HEK293T (cell line): ENCODE results near the gene TGM5.

ENCODE experiments used
- BHLHE40 ChIP-seq: fragments of 450-650 bp; IDR thresholded peaks from 2 replicates; pipeline ENCODE4 v1.6.1; 2016; ENCODE audit warnings: mild to moderate bottlenecking, moderate library complexity, borderline replicate concordance
- CTBP1 ChIP-seq: fragments of 450-650 bp; IDR thresholded peaks from 2 replicates; pipeline ENCODE4 v1.6.1; 2016; ENCODE audit warnings: borderline replicate concordance
- ELF4 ChIP-seq: fragments of 450-650 bp; IDR thresholded peaks from 2 replicates; pipeline ENCODE4 v1.6.1; 2017; ENCODE audit warnings: antibody characterized with exemption
- FOXK2 ChIP-seq: fragments of 450-650 bp; IDR thresholded peaks from 2 replicates; pipeline ENCODE4 v1.6.1; 2016; ENCODE audit warnings: mild to moderate bottlenecking
- FOXM1 ChIP-seq: fragments of 450-650 bp; IDR thresholded peaks from 2 replicates; pipeline ENCODE4 v1.6.1; 2017; ENCODE audit warnings: mild to moderate bottlenecking, borderline replicate concordance
- NFRKB ChIP-seq: fragments of 450-650 bp; IDR thresholded peaks from 2 replicates; pipeline ENCODE4 v1.6.1; 2016; ENCODE audit warnings: mild to moderate bottlenecking, moderate library complexity
- SUZ12 ChIP-seq: fragments of 450-650 bp; IDR thresholded peaks from 2 replicates; pipeline ENCODE4 v1.6.1; 2016; ENCODE audit warnings: mild to moderate bottlenecking
- TARDBP ChIP-seq: fragments of 450-650 bp; IDR thresholded peaks from 2 replicates; pipeline ENCODE4 v1.6.1; 2016
- TF ChIP-seq, protein P1 (sequence below): fragments of 450-650 bp; IDR thresholded peaks from 2 replicates; pipeline ENCODE4 v1.6.1; 2016

DNA sequence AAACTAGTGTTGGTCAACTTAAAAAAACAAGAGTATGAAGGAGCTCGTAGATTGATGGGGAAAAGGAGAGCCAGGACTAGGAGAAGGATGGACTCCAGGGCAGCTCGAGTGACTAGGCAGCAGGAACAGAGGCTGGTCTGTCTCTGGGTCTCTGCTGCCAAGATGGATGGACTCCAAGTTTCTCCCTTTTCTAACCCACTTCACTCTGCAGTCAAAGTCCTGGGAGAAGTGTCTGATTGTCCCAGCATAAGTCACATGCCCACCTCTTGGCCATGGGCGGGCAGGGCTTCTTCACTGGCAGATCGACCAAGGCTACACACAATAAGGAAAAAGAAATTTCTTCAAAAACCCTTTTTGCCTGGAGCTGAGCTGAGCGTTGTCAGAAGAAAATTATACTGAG is 36.8 kb downstream of the TGM5 start:
- TF ChIP-seq BHLHE40 (no peak), TARDBP (no peak), FOXM1 (no peak), ELF4 (no peak), FOXK2 (no peak), SUZ12 (no peak), CTBP1 (no peak), NFRKB (no peak)
- TF ChIP-seq, protein P1, sequence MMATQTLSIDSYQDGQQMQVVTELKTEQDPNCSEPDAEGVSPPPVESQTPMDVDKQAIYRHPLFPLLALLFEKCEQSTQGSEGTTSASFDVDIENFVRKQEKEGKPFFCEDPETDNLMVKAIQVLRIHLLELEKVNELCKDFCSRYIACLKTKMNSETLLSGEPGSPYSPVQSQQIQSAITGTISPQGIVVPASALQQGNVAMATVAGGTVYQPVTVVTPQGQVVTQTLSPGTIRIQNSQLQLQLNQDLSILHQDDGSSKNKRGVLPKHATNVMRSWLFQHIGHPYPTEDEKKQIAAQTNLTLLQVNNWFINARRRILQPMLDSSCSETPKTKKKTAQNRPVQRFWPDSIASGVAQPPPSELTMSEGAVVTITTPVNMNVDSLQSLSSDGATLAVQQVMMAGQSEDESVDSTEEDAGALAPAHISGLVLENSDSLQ = no peak
